Epithelial cell of umbilical artery (primary cell): ENCODE results near the gene ELSPBP1. TPM values are rescaled to one million over a fixed set of nuclear protein-coding genes. Genes with fewer than 3 reads are reported as not detected.

ENCODE experiments used
- total RNA-seq: library from RNA; depleted of rRNA; stranded (reverse); fragments of >200 nt; gene quantifications from 2 replicates; pipeline ENCODE4 v1.2.3, GENCODE V29; 2014

ELSPBP1 gene
- not detected in 2 replicates for total RNA-seq

DNA sequence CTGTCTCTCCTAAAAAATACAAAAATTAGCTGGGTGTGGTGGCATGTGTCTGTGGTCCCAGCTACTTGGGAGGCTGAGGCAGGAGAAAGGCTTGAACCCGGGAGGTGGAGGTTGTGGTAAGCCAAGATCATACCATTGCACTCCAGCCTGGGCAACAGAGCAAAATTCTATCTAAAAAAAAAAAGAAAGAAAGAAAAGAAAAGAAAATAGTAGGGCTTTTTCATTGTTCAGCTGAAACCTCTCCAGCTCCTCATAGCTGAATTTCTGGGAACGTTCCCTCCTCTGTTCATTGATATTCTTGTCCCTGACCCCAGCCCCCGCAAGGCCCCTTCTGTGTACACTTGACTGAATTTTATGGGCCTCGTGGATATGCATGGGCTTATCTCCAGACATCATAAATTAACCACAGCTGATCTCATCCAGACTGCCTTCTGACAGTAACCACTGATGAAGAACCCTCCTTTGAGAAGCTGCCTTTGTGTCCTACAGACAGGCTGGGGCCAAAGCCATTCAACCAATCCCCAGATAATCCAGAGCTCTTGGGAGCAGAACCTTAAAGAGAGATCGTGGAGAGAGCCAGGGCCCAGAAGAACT is at the start of gene ELSPBP1:
Gene ELSPBP1 (plus strand): TSS at position 424 of the 594 bp plus-strand sequence. CDS start 14,036 bp downstream, outside the sequence.

DNA sequence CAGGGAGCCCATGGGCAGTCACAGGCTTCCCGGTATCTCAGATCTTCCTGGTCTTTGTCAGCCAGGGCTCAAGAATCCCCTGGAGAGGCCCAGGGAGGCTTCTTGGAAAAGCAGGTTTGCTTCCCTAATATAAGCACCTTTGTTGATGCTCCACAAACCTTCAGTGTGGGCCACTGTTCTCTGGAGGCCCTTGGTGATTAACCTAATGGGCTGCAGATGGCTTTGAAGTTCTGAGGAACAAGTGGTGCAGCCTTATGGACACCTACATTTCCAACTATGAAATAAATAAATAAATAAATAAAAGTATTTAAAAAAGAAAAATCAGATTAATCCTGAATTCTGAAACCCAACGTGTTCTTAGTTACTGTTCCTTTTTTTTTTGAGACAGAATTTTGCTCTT is 2.4 kb upstream of the ELSPBP1 start, which contains the start of gene BSPH1:
Gene BSPH1 (minus strand): TSS at position 101 of the 400 bp plus-strand sequence. CDS start 89 bp downstream, at position 12.

DNA sequence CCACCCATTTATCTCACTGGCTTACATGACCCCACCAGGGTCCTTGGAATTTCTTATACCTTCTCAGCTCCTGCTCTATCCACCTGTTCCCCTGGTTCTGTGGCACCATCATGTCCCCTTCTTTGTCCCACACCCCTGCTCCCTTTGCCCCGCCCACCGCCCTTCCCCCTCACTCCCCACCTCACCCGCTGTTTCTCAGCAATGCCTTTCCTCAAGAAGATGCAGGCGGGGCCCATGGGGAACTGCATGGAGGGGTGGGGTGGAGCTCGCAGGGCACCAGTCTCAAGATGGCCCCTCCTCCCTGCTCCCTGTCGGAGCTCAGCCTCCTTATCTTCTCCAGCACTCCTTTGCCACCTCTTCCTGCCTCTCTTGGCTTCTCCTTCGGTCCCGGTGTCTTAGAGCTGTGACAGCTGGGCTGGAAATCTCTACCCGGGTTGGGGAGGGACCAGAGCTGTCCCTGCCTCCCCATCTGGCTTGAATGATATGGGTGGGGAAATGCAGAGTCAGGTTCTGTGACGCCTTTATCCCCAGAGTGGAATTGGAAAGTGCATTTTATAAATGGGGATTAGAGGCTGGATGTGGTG is 49.3 kb downstream of the ELSPBP1 start, which contains the start of gene CABP5:
Gene CABP5 (minus strand): TSS at position 405 of the 584 bp plus-strand sequence. CDS start 157 bp downstream, at position 248.

Other genes with a start within 250 kb of the ELSPBP1 start
- gene NOP53, start 249.1 kb upstream of the ELSPBP1 start, total RNA-seq, result 78.6 and 90.0 TPM in 2 replicates
- gene SELENOW, start 215.9 kb upstream of the ELSPBP1 start, total RNA-seq, result 349 and 480 TPM in 2 replicates
- not detected in 2 replicates for gene TPRX1, start 190.1 kb upstream of the ELSPBP1 start, total RNA-seq
- gene CRX, start 172.7 kb upstream of the ELSPBP1 start, total RNA-seq, result not detected in 2 replicates
- gene TPRX2, start 135.4 kb upstream of the ELSPBP1 start, total RNA-seq, result not detected in 2 replicates
- gene SULT2A1, start 108.3 kb upstream of the ELSPBP1 start, total RNA-seq, result not detected in 2 replicates
- gene BSPH1, start 2.5 kb upstream of the ELSPBP1 start, total RNA-seq, result not detected in 2 replicates
- gene CABP5, start 49.4 kb downstream of the ELSPBP1 start, total RNA-seq, result not detected in 2 replicates
- 15.9 and 33.7 TPM in 2 replicates for gene PLA2G4C, start 116.2 kb downstream of the ELSPBP1 start, total RNA-seq
- gene LIG1, start 175.7 kb downstream of the ELSPBP1 start, total RNA-seq, result 23.6 and 30.5 TPM in 2 replicates
- gene ZSWIM9, start 176.0 kb downstream of the ELSPBP1 start, total RNA-seq, result 1.6 and 3.6 TPM in 2 replicates